Peyer's patch (tissue), 4 donors: ENCODE data around the gene PPFIBP1.

Source experiments
- POLR2A ChIP-seq, 2 donors: fragments of 450-650 bp; IDR thresholded peaks; one replicate each; pipeline ENCODE4 v1.5.1; 2017; ENCODE audit warnings: antibody characterized with exemption in 2 of 2, mild to moderate bottlenecking in 2 of 2, moderate library complexity in 2 of 2
- TF ChIP-seq, protein P1 (sequence below), 6 experiments: fragments of 450-650 bp in 4 of 6; fragments of 200-600 bp in 2 of 6; sonication (generic) in 1 of 6; IDR thresholded peaks; one replicate each; pipeline ENCODE4 v1.5.1; 2017 to 2019; ENCODE audit warnings: antibody characterized with exemption in 6 of 6, mild to moderate bottlenecking in 3 of 6, moderate library complexity in 1 of 6

DNA sequence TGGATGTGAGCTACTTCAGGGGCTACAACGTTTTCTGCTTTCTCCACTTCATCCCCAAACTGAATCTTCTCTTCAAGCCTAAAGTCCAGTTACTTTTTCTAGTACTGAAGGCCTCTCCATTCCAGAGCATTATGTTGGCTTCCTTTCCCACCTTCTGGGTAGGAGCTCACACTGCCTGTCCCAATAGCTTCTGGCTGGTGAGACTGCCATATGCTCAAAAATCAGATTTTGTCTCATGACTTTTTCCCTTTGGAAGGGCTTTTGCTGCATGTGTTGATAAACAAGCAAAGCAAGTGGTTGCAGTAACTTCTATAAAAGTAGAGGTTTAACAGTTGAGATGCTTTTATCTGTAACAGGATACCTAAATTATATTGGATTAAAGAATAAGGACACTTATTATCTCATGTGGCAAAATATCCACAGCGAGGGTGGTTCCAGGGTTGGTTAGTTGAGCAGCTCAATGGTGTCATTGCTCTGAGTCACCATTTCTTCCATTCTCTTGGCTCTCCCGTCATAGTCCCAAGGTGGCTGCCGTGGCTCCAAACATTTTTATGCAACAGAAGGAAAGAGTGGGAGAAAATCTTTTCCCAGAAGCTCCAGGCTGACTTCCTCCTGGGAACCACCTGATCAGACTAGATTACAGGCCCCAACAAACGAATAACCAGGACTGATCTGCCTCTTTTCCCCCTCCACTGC lies 15.1 kb upstream of the PPFIBP1 start:
- TF ChIP-seq, protein P1, sequence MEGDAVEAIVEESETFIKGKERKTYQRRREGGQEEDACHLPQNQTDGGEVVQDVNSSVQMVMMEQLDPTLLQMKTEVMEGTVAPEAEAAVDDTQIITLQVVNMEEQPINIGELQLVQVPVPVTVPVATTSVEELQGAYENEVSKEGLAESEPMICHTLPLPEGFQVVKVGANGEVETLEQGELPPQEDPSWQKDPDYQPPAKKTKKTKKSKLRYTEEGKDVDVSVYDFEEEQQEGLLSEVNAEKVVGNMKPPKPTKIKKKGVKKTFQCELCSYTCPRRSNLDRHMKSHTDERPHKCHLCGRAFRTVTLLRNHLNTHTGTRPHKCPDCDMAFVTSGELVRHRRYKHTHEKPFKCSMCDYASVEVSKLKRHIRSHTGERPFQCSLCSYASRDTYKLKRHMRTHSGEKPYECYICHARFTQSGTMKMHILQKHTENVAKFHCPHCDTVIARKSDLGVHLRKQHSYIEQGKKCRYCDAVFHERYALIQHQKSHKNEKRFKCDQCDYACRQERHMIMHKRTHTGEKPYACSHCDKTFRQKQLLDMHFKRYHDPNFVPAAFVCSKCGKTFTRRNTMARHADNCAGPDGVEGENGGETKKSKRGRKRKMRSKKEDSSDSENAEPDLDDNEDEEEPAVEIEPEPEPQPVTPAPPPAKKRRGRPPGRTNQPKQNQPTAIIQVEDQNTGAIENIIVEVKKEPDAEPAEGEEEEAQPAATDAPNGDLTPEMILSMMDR (IDR thresholded peaks at IDR 0.05): no peak
- no peak for TF ChIP-seq POLR2A (IDR thresholded peaks at IDR 0.05)
